Testis (tissue), 2 donors: ENCODE data around the gene MID1.

Experiments
- POLR2A ChIP-seq: fragments of 450-650 bp; IDR thresholded peaks from one replicate; pipeline ENCODE4 v1.6.1; 2017; ENCODE audit warnings: antibody characterized with exemption, mild to moderate bottlenecking, moderate library complexity
- TF ChIP-seq, protein P1 (sequence below), 3 experiments: fragments of 450-650 bp in 2 of 3; fragments of 200-600 bp in 1 of 3; sonication (generic) in 1 of 3; IDR thresholded peaks; one replicate each; pipeline ENCODE4 v1.5.1; 2016 to 2019; ENCODE audit warnings: antibody characterized with exemption in 3 of 3, mild to moderate bottlenecking in 2 of 3, moderate library complexity in 1 of 3

DNA sequence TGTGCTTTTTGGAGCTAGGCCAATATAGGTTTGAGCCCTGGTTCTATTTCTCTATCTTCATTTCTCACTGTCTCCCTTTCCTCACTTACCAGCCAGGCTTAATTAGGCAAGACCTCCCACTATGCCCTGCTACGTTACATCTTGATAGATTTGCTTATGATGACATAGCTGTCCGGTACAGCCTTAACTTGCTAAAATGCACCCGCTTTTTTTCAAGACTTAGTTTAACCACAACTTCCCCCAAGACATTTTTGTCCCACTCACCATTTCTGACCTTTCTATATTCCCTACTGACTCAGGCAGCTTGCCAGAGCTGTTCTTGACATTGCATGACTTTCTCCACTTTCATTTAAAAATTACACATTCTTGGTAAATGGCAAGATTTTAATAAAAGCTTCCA is 152.6 kb downstream of the MID1 start:
- TF ChIP-seq, protein P1, sequence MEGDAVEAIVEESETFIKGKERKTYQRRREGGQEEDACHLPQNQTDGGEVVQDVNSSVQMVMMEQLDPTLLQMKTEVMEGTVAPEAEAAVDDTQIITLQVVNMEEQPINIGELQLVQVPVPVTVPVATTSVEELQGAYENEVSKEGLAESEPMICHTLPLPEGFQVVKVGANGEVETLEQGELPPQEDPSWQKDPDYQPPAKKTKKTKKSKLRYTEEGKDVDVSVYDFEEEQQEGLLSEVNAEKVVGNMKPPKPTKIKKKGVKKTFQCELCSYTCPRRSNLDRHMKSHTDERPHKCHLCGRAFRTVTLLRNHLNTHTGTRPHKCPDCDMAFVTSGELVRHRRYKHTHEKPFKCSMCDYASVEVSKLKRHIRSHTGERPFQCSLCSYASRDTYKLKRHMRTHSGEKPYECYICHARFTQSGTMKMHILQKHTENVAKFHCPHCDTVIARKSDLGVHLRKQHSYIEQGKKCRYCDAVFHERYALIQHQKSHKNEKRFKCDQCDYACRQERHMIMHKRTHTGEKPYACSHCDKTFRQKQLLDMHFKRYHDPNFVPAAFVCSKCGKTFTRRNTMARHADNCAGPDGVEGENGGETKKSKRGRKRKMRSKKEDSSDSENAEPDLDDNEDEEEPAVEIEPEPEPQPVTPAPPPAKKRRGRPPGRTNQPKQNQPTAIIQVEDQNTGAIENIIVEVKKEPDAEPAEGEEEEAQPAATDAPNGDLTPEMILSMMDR (IDR thresholded peaks at IDR 0.05), result no peak
- no peak for TF ChIP-seq POLR2A
